Measurements from ENCODE around the gene HAPLN3.
"Not testable (repeated sequence)": the region's sequence is repeated elsewhere in the genome, so short reads cannot be mapped to it uniquely, and the experiment has no call there.

- TF ChIP-seq CTCF, POLR2A (IDR thresholded peaks at IDR 0.05): not testable (repeated sequence)
Observed at GRCh38 chr15:88929358-88930098, 34.2 kb upstream of the HAPLN3 start.
